IPS-NIHi11 (cell line): ENCODE results near the gene DTNB.
"Not testable (repeated sequence)": the region's sequence is repeated elsewhere in the genome, so short reads cannot be mapped to it uniquely, and the experiment has no call there.

Experiments
- DNase-seq: peaks from one replicate; pipeline ENCODE4 v3.0.0; 2012; ENCODE audit warnings: mixed read lengths, low spot score

The DTNB gene

DNA sequence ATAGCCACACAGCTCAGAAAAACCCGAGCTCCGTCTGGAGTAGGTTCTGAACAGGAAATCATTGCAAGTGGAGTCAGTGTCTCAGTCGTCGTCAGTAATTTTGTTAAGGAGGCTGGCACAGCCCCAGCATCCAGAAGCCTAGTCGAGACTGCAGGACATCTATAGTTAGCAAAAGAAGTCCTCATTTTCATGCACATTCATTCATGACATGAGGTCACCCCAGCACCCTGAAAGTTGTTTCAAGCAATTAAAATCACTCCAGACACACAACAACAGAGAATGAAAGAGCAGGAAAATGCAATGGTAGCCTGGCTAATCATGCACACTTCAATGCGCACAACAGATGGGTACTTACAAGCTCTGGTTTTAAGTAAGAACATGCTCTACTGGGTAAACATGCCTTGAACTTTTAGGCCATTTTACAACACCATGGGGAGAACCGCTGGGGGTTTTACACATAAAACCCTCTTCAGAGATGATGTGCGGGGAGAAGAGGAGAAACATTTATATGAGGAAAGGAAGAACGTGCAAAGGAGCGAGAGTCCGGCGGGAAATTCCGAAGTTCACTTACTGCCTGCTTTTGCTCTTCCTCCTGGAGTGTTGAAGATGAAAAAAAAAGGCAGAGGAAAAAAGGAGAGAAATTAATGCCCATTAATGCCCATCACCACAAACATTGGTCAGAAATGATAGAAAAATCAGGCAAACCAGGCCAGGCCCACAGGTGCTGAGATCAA, 254.3 kb downstream of the DTNB start:
- DNase-seq, result no peak

- no peak for DNase-seq
Measured at GRCh38 chr2:25417715-25418369, 255.5 kb downstream of the DTNB start.

GRCh38 chr2:25416674-25417073, 256.7 kb downstream of the DTNB start:
- DNase-seq, result no peak

DNA sequence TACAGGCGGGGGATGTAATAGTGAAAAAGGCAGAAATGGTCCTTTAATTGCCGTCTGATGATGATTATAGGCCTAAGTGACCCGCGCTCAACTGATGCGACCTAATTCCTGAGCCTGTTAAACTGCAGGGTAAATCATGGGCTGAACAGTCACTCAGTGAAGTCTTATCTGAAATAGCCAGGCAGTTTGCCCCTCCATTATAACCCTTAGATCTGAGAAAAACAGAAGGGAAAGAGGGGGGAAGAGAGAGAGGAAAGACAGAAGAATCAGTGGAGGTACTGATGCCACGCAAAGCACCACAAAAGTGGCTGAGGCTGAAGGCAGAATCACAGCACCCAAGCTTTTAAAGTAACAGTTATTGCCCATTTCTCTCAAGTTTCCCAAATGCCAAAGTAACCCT, 258.6 kb downstream of the DTNB start:
- no peak for DNase-seq

DNA sequence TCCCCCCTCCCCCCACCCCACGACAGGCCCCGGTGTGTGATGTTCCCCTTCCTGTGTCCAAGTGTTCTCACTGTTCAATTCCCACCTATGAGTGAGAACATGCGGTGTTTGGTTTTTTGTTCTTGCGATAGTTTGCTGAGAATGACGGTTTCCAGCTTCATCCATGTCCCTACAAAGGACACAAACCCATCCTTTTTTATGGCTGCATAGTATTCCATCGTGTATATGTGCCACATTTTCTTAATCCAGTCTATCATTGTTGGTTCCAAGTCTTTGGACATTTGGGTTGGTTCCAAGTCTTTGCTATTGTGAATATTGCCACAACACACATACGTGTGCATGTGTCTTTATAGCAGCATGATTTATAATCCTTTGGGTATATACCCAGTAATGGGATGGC, 260.0 kb downstream of the DTNB start:
- not testable (repeated sequence) for DNase-seq

GRCh38 chr2:25411753-25412152, 261.6 kb downstream of the DTNB start:
- DNase-seq, result no peak

- DNase-seq, result no peak
Measured at GRCh38 chr2:25411281-25411680, 262.1 kb downstream of the DTNB start.

GRCh38 chr2:25410370-25410769, 263.0 kb downstream of the DTNB start:
- no peak for DNase-seq

- DNase-seq, result no peak
Measured at GRCh38 chr2:25409468-25409867, 263.9 kb downstream of the DTNB start.

DNA sequence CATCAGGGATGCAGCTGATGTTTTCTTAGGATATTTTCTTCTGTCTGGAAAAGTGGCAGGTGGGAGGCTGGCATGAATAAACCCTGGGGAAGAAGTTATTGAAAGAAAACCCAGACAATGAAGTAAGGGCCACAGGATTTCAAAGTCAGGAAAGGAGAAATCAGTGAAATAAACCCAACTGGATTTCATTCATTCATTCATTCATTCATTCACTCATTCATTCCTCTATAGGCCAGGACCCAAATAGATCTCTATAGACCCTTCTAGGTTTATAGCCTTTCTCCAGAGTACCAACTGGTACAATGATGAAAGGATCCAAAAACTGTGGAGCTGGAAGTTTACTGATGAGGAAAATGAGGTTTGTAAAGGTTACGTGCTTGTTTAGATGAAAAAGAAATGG, 264.3 kb downstream of the DTNB start:
- no peak for DNase-seq

- DNase-seq, result no peak
Measured at GRCh38 chr2:25405611-25406295, 267.6 kb downstream of the DTNB start.

DNA sequence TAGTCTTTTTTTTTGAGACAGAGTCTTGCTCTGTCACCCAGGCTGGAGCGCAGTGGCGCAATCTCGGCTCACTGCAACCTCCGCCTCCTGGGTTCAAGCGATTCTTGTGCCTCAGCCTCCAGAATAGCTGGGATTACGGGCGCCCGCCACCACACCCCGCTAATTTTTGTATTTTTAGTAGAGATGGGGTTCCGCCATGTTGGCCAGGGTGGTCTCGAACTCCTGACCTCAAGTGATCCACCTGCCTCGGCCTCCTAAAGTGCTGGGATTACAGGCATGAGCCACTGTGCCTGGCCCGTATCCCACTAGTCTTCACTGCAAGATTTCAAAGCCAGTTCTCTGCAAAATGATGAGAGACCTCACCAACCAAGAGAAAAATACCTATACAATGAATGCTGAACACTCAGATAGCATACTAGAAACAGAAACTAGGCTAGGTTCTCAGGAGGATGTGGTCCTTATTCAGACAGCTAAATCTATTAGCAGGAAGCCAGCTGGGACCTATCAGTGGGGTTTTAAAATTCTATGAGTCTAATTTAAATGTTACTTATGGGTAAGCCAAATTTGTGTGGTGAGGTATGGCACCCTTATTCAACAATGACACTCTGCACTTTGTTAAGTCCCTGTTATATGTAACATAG, 270.1 kb downstream of the DTNB start:
- not testable (repeated sequence) for DNase-seq

- no peak for DNase-seq
Measured at GRCh38 chr2:25402477-25402876, 270.9 kb downstream of the DTNB start.

GRCh38 chr2:25401307-25402026, 271.9 kb downstream of the DTNB start:
- DNase-seq, result no peak

DNA sequence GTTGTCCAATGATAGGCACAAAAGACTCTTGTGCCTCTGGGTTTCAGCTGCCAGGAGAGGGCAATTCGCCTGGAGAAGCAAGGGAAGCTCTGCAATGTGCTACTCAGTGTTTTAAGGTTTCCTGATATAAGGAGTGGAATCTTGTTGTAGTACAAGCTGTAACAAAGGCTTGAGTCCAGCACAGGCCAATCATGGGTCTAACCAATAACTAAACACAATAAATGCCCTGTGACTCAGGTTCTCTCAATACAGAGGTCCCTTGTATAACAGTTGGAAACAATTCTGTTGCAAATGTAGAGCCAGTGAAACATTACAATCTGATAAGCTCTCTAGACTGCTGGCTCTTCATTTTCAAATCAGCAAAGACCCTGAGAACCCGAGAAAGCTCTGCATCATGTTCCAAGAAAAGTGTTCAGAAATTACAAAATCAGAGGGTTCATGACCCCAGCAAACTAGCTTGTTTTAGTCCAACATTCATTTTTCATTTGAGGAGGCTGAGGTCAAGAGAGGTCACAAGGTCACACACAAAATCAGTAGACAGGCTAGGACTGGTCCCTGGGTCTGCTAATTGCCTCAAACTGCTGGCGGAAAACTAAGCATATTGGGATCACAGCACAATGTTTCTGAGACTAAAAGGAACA, 272.7 kb downstream of the DTNB start:
- DNase-seq, result no peak

DNA sequence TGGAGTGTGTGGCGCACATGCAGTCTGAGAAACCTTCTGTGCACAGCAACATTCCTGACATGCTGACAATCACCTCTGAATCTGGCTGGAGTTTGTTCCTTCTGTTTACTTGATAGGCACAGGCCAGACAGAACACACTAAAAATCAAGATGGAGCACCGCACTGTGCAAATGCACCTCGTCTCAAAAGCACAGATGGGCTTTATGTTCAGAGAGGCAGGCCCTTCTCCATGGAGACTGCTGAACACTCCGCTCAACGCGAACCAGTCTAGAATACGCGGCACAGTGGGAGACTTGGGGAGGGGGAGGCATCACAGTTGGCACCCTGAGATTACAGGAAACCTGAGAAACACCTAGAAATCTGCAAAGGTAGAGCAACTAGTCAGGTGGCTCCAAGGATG, 273.2 kb downstream of the DTNB start:
- DNase-seq, result no peak

GRCh38 chr2:25398534-25398933, 274.8 kb downstream of the DTNB start:
- DNase-seq, result no peak

- DNase-seq, result no peak
Measured at GRCh38 chr2:25397777-25398176, 275.6 kb downstream of the DTNB start.

DNA sequence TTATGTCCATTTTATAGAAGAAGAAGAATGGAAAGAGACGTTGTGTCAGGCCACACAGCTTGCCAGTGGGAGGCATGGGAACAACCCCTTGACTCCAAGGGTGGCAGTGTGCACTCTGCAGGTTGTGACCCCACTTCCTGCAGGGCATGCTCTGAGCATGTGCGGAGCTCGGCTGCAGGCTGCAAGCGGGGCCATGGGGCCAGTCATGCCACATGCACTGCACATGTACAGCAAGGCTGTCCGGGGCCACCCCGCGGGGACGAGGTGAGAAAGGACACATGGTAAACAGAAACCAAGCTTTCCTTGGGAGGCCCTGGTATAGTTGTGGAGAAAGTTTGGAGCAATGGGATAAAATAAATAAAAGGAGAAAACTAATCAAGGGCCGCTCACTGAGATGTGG, 284.2 kb downstream of the DTNB start:
- no peak for DNase-seq

DNA sequence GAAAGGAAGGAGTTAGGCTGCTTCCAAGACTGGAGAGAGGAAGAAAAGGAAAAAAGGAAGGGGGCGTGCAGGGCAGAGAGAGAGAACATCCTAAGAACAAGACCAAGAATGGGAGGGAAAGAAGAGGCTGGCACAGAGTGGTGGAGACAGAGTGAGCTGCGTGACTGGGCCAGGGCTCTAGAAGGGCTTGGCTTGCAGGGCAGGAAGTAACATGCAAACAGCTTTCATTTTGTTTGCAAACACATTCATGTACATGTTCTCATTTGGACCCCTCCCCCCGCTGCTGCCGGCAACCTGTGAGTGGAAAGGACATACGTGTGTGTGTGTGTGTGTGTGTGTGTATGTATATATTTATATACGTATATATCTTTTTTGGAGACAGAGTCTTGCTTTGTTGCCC, 284.9 kb downstream of the DTNB start:
- DNase-seq, result no peak

DNA sequence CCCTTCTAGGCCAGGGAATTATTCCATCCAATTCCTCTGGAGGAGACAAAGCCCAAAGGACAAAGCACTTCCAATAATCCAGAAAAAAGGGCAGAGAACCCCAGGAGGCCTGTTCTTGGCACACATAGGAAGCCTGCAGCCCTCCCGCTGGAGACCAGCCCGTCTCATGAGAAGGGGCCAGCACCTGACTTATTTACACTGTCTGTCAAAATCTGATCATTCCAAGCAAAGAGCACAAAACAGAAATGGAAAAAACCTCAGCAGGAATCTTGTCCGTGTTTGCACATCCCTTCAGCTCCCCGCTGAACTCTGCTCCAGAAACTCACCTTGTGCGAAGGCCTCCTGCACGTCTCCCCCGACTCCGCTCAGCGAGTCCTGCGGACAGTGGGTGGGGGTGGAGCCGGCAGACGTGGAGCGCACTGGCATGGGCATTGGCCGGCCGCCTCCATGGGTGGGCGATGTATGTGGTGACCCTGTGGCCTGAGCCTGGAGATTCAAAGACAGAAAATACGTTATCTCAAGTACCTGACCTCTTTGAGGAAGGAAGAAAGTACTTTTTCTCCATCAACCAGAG, 285.4 kb downstream of the DTNB start:
- DNase-seq, result no peak
